Osteoblast (primary cell): ENCODE results near the gene PRPF4. TPM values are rescaled to one million over a fixed set of nuclear protein-coding genes. Genes with fewer than 3 reads are reported as not detected.
A peak's percentile ranks its signal among the peaks of the same experiment; 100 is the strongest.

Experiments
- DNase-seq: peaks from one replicate; pipeline ENCODE4 v3.0.0; 2011; ENCODE audit warnings: low spot score, mixed read lengths; ENCODE audit not compliant: insufficient read length; ENCODE audit errors: missing footprints
- H2AFZ ChIP-seq: 2 replicates; pipeline ENCODE4 v1.6.0; 2011; ENCODE audit warnings: mild to moderate bottlenecking, low read length
- H3K27ac ChIP-seq: 2 replicates; pipeline ENCODE4 v1.5.1; 2011; ENCODE audit warnings: mild to moderate bottlenecking, low read depth, low read length, moderate library complexity
- H3K27me3 ChIP-seq: 2 replicates; pipeline ENCODE4 v1.6.0; 2012; ENCODE audit warnings: mild to moderate bottlenecking, control low read depth, inconsistent platforms, low read length, moderate library complexity; ENCODE audit not compliant: insufficient read depth
- H3K36me3 ChIP-seq: 2 replicates; pipeline ENCODE4 v1.5.1; 2011; ENCODE audit warnings: mild to moderate bottlenecking, low read length, control low read depth, moderate library complexity; ENCODE audit not compliant: insufficient read depth
- H3K4me1 ChIP-seq: 2 replicates; pipeline ENCODE4 v1.5.1; 2011; ENCODE audit warnings: mild to moderate bottlenecking, low read length, control low read depth, moderate library complexity; ENCODE audit not compliant: insufficient read depth
- H3K4me2 ChIP-seq: 2 replicates; pipeline ENCODE4 v1.6.0; 2011; ENCODE audit warnings: mild to moderate bottlenecking, low read length; ENCODE audit not compliant: insufficient read depth
- H3K4me3 ChIP-seq: fragments of 200-600 bp; sonication (generic); 3 replicates; pipeline ENCODE4 v1.5.1; 2012; ENCODE audit warnings: mild to moderate bottlenecking, low read length, inconsistent platforms; ENCODE audit not compliant: insufficient read depth
- H3K79me2 ChIP-seq: 2 replicates; pipeline ENCODE4 v1.6.0; 2012; ENCODE audit warnings: mild to moderate bottlenecking, low read length, control low read depth, inconsistent platforms; ENCODE audit not compliant: insufficient read depth
- H3K9me3 ChIP-seq: 2 replicates; pipeline ENCODE4 v1.5.1; 2011; ENCODE audit warnings: low read depth, low read length, control low read depth
- H4K20me1 ChIP-seq: 2 replicates; pipeline ENCODE4 v1.6.0; 2012; ENCODE audit warnings: mild to moderate bottlenecking, low read length, control low read depth; ENCODE audit not compliant: insufficient read depth
- total RNA-seq: library from RNA; depleted of rRNA; stranded (reverse); fragments of >200 nt; gene quantifications from 2 replicates; pipeline ENCODE4 v1.2.3, GENCODE V29; 2012
- TF ChIP-seq, protein P1 (sequence below): IDR thresholded peaks from 2 replicates; pipeline ENCODE4 v1.5.1; 2011; ENCODE audit warnings: mild to moderate bottlenecking, low read depth, low read length, moderate library complexity; ENCODE audit errors: extremely low read depth

Gene PRPF4
- total RNA-seq, 1 donor, result 18.1 TPM

DNA sequence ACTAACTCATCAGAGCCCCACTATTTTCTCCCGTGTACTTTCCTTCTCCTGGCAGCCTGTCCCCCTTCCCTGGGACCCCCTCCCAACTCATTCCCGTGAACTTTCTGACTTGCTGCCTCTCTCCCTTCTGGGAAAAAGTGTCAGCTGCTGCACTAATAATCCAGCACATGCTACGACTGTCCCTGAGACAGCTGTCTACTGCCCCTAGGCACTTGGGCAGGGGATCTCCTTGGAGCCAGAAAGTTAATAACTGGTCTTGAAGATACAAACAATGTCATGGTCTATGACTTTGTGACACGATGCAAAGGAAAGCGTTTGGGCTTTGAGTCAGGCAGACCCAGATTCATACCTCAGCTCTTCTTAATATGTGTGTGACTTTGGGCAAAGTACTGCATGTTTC lies 37.8 kb downstream of the PRPF4 start:
- Histone ChIP-seq H3K4me1 (no peaks in the 10 kb centered on the region), H4K20me1 (no peaks in the 10 kb centered on the region), H3K4me3 (no peak overlapping the region), H3K79me2 (no peaks in the 10 kb centered on the region), H3K4me2 (no peak overlapping the region), H3K27me3 (no peaks in the 10 kb centered on the region), H3K36me3 (no peaks in the 10 kb centered on the region), H3K9me3 (no peaks in the 10 kb centered on the region), H2AFZ (no peak overlapping the region), H3K27ac (no peak overlapping the region)
- TF ChIP-seq, protein P1, sequence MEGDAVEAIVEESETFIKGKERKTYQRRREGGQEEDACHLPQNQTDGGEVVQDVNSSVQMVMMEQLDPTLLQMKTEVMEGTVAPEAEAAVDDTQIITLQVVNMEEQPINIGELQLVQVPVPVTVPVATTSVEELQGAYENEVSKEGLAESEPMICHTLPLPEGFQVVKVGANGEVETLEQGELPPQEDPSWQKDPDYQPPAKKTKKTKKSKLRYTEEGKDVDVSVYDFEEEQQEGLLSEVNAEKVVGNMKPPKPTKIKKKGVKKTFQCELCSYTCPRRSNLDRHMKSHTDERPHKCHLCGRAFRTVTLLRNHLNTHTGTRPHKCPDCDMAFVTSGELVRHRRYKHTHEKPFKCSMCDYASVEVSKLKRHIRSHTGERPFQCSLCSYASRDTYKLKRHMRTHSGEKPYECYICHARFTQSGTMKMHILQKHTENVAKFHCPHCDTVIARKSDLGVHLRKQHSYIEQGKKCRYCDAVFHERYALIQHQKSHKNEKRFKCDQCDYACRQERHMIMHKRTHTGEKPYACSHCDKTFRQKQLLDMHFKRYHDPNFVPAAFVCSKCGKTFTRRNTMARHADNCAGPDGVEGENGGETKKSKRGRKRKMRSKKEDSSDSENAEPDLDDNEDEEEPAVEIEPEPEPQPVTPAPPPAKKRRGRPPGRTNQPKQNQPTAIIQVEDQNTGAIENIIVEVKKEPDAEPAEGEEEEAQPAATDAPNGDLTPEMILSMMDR, result no peak
- no peak for DNase-seq

DNA sequence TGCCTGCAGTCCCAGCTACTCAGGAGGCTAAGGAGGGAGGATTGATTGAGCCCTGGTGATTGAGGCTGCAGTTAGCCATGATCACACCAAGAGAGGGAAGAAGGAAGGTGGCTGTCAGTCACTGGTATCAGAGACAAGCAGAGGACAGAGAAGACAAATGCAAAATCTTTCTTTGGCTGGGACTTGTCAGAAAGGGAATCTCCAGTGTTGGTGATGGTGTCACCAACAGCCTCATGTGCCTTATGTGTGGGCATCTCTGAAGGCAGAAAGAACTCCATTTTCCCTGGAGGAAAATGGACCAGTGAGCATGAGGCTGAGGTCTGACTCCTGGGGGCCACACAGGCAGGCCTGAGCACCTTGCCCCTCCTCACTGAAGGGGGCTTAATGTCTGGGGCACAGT lies 39.8 kb downstream of the PRPF4 start:
- H3K36me3 ChIP-seq, result no peaks in the 10 kb centered on the region
- no peaks in the 10 kb centered on the region for H4K20me1 ChIP-seq
- H3K27me3 ChIP-seq, result no peaks in the 10 kb centered on the region
- no peaks in the 10 kb centered on the region for H3K4me1 ChIP-seq
- no peak overlapping the region for H3K4me3 ChIP-seq
- TF ChIP-seq, protein P1, result no peak
- no peak overlapping the region for H3K4me2 ChIP-seq
- no peak overlapping the region for H3K27ac ChIP-seq
- DNase-seq, result no peak
- no peaks in the 10 kb centered on the region for H3K9me3 ChIP-seq
- no peak overlapping the region for H2AFZ ChIP-seq
- no peaks in the 10 kb centered on the region for H3K79me2 ChIP-seq

DNA sequence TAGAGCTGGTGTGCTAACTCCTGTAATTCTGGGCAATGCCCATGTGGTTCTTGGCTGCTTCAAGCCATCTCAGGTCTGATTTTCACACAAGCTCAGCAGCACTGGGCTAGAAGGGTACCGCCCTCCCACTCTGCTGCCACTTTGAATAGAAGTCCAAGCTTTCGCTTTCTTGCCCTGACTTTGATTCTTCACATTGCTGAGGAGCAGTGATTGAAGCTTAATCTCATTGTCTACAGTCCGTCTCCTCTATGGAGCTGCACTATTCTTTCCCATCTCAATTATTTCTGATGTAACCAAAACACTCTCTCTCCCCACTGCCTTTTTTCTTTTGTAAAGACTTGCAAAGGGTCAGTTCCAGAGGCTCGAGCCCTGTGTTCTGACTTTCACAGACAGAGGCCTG lies 40.6 kb downstream of the PRPF4 start:
- no peaks in the 10 kb centered on the region for H3K36me3 ChIP-seq
- no peaks in the 10 kb centered on the region for H3K9me3 ChIP-seq
- H3K4me2 ChIP-seq, result no peak overlapping the region
- no peak overlapping the region for H3K4me3 ChIP-seq
- no peak overlapping the region for H2AFZ ChIP-seq
- DNase-seq, result no peak
- no peaks in the 10 kb centered on the region for H3K27me3 ChIP-seq
- TF ChIP-seq, protein P1, result no peak
- no peaks in the 10 kb centered on the region for H3K4me1 ChIP-seq
- H3K27ac ChIP-seq, result no peak overlapping the region
- no peaks in the 10 kb centered on the region for H3K79me2 ChIP-seq
- H4K20me1 ChIP-seq, result no peaks in the 10 kb centered on the region

DNA sequence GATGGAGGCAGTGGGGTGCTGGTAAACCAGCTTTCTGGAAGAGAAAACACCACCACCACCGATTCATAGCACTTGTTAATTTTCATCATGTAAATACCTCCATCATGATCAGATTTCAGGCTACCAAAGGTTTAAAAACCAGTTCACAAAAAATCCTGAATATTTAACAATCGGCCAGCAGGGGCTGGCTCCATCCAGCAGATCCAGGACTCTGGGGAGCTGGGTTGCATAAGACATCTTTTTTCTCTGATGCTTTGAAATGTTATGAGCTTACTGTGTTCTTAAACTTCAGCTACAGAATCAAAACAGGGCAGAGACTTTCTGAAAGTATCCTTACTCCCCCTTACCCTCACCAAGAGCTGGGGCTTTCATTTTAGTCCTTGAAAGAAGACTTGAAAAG lies 42.3 kb downstream of the PRPF4 start:
- Histone ChIP-seq H3K4me2 (no peak overlapping the region), H3K4me1 (no peaks in the 10 kb centered on the region), H3K27ac (no peak overlapping the region), H3K36me3 (no peaks in the 10 kb centered on the region), H4K20me1 (no peaks in the 10 kb centered on the region), H3K9me3 (no peaks in the 10 kb centered on the region), H2AFZ (no peak overlapping the region), H3K27me3 (no peaks in the 10 kb centered on the region), H3K4me3 (no peak overlapping the region), H3K79me2 (no peaks in the 10 kb centered on the region)
- DNase-seq, result no peak
- TF ChIP-seq, protein P1, result peak; percentile 56
